Measurements from ENCODE around the gene ATF2.

DNA sequence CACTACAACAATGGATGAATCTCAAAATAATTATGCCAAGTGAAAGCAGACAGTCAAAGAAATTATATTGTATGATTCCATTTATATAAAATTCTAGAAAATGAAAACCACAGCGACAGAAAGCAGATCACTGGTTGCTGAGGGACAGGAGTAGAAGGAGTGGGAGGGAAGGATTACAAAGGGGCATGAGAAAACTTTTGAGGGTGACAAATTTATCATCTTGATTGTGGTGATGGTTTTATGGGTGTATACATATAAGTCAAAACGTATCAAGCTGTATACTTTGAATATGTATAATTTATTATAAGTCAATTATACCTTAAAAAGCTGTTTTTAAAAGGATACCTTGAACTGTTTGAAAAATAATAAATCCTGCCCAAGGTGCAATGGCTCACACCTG, 27.7 kb downstream of the ATF2 start:
- TF ChIP-seq POLR2A (IDR thresholded peaks at IDR 0.05): no peak
- TF ChIP-seq, protein P1, sequence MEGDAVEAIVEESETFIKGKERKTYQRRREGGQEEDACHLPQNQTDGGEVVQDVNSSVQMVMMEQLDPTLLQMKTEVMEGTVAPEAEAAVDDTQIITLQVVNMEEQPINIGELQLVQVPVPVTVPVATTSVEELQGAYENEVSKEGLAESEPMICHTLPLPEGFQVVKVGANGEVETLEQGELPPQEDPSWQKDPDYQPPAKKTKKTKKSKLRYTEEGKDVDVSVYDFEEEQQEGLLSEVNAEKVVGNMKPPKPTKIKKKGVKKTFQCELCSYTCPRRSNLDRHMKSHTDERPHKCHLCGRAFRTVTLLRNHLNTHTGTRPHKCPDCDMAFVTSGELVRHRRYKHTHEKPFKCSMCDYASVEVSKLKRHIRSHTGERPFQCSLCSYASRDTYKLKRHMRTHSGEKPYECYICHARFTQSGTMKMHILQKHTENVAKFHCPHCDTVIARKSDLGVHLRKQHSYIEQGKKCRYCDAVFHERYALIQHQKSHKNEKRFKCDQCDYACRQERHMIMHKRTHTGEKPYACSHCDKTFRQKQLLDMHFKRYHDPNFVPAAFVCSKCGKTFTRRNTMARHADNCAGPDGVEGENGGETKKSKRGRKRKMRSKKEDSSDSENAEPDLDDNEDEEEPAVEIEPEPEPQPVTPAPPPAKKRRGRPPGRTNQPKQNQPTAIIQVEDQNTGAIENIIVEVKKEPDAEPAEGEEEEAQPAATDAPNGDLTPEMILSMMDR (IDR thresholded peaks at IDR 0.05 in 8 of 11, conservative IDR thresholded peaks at IDR 0.05 in 3 of 11): no peak

Data from spleen (tissue), 7 donors.